Body of pancreas (tissue), 4 donors: ENCODE data around the gene ASCC2.

Experiments
- CTCF ChIP-seq, 7 experiments: fragments of 450-650 bp in 4 of 7; fragments of 200-600 bp in 3 of 7; sonication (generic) in 3 of 7; IDR thresholded peaks; one replicate each; pipeline ENCODE4 v1.5.1; 2016 to 2019; ENCODE audit warnings: antibody characterized with exemption in 7 of 7
- POLR2A ChIP-seq, 3 donors: fragments of 450-650 bp; IDR thresholded peaks; one replicate each; pipeline ENCODE4 v1.6.1; 2016; ENCODE audit warnings: antibody characterized with exemption in 3 of 3, mild to moderate bottlenecking in 2 of 3

GRCh38 chr22:29755889-29756288 lies 82.2 kb downstream of the ASCC2 start:
- TF ChIP-seq CTCF (IDR thresholded peaks at IDR 0.05) (no peak), POLR2A (IDR thresholded peaks at IDR 0.05) (no peak)
